Measurements from ENCODE around the gene DDX31.

DDX31 gene

DNA sequence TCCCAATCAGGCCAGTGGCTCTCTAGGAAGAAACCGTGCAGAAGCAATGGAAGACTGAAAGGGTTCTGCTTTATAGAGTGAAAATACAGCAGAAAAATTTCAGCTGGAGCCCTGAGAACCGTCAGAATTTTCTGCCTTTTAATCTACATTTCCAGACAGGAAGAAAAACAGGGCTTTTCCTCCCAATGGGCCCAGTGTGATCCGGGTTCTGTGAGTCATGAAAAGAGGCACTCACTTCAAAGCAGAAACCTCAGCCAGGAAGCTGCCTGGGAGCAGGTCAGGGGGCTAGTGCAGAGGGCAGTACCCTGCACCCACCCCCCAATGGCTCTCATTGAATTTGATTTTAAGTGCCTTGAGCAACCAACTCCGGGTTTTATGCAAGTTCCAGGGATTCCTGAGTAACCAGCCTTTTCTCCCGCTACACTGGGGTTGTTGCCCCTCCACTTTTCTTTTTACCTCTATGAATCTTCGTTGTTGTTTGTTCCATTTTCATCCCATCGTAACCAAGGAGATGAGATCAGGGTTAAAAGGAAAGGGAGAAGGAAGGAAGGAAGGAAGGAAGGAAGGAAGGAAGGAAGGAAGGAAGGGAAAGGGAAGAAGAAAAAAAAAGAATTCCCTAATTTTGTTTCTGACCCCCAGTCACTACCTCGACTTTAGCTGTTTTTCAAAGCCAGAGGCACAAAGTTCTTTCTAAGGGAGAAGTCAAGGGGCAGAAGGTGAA, 86.0 kb downstream of the DDX31 start:
- H3K4me3 ChIP-seq (ENCODE audit: low read length) = no peak overlapping the region
- no peak for DNase-seq (ENCODE audit: low read depth)
- TF ChIP-seq, protein P1, sequence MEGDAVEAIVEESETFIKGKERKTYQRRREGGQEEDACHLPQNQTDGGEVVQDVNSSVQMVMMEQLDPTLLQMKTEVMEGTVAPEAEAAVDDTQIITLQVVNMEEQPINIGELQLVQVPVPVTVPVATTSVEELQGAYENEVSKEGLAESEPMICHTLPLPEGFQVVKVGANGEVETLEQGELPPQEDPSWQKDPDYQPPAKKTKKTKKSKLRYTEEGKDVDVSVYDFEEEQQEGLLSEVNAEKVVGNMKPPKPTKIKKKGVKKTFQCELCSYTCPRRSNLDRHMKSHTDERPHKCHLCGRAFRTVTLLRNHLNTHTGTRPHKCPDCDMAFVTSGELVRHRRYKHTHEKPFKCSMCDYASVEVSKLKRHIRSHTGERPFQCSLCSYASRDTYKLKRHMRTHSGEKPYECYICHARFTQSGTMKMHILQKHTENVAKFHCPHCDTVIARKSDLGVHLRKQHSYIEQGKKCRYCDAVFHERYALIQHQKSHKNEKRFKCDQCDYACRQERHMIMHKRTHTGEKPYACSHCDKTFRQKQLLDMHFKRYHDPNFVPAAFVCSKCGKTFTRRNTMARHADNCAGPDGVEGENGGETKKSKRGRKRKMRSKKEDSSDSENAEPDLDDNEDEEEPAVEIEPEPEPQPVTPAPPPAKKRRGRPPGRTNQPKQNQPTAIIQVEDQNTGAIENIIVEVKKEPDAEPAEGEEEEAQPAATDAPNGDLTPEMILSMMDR (conservative IDR thresholded peaks at IDR 0.05; ENCODE audit: low read depth, low read length) = no peak

DNA sequence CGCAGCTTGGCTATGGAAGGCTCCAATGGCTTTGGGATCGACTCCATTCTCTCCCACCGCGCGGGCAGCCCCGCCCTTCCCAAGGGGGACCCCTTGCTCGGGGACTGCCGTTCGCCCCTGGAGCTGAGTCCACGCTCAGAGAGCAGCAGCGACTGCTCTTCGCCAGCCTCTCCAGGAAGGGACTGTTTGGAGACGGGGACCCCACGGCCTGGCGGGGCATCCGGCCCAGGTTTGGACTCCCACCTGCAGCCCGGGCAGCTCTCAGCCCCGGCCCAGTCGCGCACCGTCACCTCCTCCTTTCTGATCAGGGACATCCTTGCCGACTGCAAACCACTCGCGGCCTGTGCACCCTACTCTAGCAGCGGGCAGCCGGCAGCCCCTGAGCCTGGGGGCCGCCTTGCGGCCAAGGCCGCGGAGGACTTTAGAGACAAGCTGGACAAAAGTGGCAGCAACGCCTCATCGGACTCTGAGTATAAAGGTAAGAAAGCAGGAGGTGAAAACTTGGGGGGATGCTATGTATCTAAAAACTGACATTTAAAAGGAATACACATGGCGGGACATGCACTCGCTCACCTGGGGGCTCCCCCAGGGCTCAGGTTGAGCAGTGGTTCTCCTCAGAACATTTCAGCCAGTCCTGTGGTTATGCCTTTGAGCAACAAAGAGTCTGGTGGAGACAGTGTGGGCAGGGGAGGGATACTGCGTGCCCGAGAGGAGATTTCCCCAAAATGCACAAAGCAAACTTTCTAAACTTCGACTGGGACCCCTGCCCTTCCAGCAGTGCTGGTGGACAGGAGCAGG, 86.8 kb downstream of the DDX31 start:
- no peak for DNase-seq (ENCODE audit: low read depth)
- TF ChIP-seq, protein P1 (conservative IDR thresholded peaks at IDR 0.05; ENCODE audit: low read depth, low read length) = no peak
- no peak overlapping the region for H3K4me3 ChIP-seq (ENCODE audit: low read length)

DNA sequence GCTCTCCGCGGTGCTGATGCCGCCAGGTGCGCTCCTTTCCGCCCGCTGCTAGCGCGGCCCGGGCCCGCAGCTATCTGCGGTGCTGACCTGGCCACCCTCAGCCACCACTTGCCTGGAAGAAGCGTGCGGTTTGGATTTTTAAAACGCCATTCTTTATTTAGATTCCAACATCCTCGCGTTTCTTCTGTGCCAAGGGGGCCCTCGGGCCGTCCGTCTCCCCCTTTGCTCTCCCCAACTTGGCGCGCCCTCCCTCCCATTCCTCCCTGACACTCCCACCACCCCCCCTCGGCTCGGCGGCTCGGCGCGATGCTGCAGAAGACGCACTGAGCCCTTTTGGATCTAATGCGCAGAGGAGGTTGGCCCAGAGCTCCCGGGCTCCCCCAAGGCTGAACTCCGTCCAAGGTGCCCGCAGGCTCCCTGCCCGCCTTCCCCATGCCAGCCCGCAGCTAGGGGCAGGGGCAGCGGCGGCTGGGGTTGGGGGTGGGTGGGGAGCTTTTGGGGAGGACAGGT, 87.5 kb downstream of the DDX31 start, which contains the start of gene BARHL1:
TSS of gene BARHL1 (plus strand) at position 331 of the 510 bp plus-strand sequence. CDS start 192 bp downstream, outside the sequence.
- H3K4me3 ChIP-seq (ENCODE audit: low read length) = no peak within 1 kb of the TSS
- no peak for DNase-seq (ENCODE audit: low read depth)
- TF ChIP-seq, protein P1 (conservative IDR thresholded peaks at IDR 0.05; ENCODE audit: low read depth, low read length) = no peak

DNA sequence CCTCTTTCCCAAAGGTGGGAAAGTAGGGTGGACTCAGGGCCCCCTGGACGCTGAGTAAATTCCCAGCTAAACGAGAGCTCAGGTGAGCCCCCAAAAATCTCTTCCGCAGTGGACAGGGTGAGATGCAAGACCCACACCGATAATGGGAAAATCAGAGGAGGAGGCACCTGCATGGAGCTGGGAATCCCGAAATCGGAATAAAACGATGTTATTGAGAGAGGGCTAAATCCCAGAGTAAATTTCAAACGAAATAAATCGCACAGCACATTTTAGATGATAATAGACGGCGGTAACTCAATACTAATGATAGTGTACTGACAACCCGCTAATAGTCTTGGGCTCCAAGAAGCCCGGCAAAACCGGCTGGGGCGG, 90.4 kb downstream of the DDX31 start:
- H3K4me3 ChIP-seq (ENCODE audit: low read length) = no peak overlapping the region
- TF ChIP-seq, protein P1 (conservative IDR thresholded peaks at IDR 0.05; ENCODE audit: low read depth, low read length) = no peak
- no peak for DNase-seq (ENCODE audit: low read depth)

DNA sequence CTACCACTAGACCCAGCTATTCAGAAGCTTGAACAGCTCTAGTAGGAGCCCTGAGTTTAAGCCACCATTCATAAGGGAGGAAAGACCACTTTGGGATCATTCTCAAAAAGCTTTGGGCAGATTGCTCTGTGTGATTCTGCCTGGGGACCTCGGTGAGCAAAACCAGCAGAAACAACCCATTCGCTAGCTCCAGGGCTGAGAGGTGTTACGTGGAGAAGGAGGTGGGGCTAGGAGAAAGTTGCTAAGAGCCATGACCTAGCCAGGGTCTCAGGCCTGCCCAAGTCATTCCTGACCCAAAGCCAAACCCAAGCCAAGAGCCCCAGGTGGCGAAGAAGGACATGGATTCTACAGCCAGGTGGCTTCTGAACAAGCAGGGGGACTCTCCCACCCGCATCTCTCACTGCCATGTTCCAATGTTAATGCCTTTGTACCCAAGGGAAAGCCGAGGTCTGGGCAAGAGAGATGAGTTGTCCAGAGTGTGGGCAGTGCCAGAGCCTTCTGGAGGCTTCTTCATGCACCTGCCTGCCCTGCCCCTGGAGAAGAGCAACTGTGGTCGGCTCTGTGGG, 91.3 kb downstream of the DDX31 start:
- DNase-seq (ENCODE audit: low read depth) = no peak
- TF ChIP-seq, protein P1 (conservative IDR thresholded peaks at IDR 0.05; ENCODE audit: low read depth, low read length) = no peak
- no peak overlapping the region for H3K4me3 ChIP-seq (ENCODE audit: low read length)

DNA sequence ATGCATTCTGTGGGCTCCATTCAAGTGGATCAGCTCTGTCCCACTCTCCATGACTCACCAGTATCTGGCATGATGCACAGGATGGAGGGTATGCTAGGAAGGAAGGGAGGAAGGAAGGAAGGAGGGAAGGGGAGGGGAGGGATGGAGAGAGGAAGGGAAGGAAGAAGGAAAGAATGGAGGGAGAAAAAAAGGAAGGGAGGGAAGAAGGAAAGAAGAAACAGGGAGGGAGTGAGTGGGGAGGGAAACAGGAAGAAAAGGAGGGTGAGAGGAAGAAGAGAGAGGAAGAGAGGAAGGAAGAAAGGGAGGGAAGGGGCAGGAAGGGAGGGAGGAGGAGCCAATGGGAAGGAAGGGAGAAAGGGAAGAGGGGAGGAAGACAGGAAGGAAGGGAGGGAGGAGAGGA, 92.7 kb downstream of the DDX31 start:
- no peak overlapping the region for H3K4me3 ChIP-seq (ENCODE audit: low read length)
- TF ChIP-seq, protein P1 (conservative IDR thresholded peaks at IDR 0.05; ENCODE audit: low read depth, low read length) = no peak
- no peak for DNase-seq (ENCODE audit: low read depth)
